ENCODE measurements around the gene TMEM132A.
"Not testable (repeated sequence)": the region's sequence is repeated elsewhere in the genome, so short reads cannot be mapped to it uniquely, and the experiment has no call there.

The TMEM132A gene

DNA sequence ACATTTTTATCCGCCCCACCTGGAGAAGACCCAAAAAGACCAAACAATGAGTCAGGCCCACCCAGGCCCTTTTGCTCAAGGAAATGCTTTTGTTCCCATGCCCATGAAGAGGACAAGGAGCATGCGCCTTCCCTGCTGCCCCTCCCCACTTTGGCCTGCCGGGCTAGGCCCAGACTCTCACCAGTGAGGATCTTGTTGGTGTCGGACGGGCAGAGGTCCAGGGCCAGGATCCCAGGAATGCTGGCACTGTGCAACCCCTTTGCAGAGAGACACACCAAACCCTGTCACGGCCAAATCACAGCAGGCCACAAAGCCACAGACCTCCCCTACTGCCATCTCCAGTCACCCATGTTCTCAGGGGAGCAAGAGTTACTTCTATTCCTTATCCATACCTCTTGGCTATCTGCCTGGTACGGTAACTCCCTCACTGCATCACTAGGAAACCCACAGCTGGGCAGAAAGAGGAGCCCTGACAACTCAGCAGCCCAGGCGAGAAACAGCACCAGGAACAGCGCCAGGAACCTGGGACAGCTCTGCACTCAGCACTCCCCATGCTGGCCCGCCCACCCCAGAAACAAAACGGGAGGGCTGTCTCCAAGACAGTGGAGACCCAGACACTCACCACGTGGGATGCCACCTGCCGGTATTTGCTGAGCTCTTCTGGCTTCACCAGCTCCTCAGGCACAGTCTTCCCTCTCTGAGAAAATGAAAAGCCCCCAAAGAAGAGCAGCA lies 23.4 kb upstream of the TMEM132A start:
- no peak for DNase-seq (ENCODE audit: low read depth, low spot score)
- Histone ChIP-seq H3K36me3 (ENCODE audit: insufficient read depth, low read length) (peaks cover 84% of the 10 kb centered on the region), H3K9ac (ENCODE audit: insufficient read length) (no peak overlapping the region), H3K4me3 (no peak overlapping the region), H3K9me3 (ENCODE audit: low read depth, low read length) (no peaks in the 10 kb centered on the region), H3K27ac (peak overlapping the region; percentile 61; the same call in 1 of the 2 replicates)
- no peak for TF ChIP-seq FOXP2 (optimal IDR thresholded peaks at IDR 0.05; ENCODE audit: control extremely low read depth, extremely low read length, insufficient read depth)

DNA sequence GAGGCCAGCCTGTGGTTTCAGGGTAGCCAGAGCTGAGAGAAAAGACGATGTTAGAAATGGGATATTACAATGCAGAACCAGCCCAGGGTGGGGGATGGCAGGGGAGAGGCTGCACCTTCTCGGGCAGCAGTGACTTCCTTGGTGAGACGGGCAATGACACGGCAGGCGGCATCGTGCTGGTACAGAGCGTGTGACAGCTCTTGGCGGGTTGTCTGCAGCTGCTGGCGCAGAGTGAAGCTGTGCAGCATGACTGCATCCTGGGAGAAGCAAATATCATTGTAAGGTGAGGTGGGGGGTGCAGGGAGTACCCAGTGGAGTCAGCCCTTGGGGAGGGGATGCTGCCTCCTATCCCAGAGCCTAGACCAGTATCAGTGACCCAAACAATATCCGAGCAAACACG lies 21.6 kb upstream of the TMEM132A start:
- no peaks in the 10 kb centered on the region for H3K9me3 ChIP-seq (ENCODE audit: low read depth, low read length)
- no peak overlapping the region for H3K27ac ChIP-seq
- H3K4me3 ChIP-seq, result no peak overlapping the region
- H3K36me3 ChIP-seq (ENCODE audit: insufficient read depth, low read length), result peaks cover 67% of the 10 kb centered on the region
- no peak for DNase-seq (ENCODE audit: low read depth, low spot score)
- no peak for TF ChIP-seq EZH2 (IDR thresholded peaks at IDR 0.05)
- TF ChIP-seq POLR2AphosphoS5 (IDR thresholded peaks at IDR 0.05; ENCODE audit: borderline replicate concordance, low read depth, low read length), result no peak
- TF ChIP-seq FOXP2 (optimal IDR thresholded peaks at IDR 0.05; ENCODE audit: control extremely low read depth, extremely low read length, insufficient read depth), result no peak
- no peak overlapping the region for H3K9ac ChIP-seq (ENCODE audit: insufficient read length)

DNA sequence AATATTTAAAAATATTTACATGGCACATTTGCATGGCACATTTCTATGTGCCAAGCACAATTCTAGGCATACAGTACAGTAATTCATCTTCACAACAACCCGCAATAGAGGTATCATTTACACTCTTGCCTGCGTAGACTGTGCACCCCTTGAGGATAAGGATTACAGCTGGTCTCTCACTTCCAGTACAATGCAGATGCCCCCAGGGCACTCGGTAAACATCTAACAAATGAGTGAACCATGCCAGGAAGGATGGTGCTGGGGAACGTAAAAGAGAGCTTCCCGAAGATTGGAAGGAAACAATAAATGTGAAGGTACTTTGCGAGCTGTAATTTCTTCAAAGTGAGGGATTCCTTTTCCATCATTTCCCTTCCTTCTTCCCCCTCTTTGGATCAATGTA lies 19.2 kb upstream of the TMEM132A start:
- H3K27ac ChIP-seq, result no peak overlapping the region
- H3K9me3 ChIP-seq (ENCODE audit: low read depth, low read length), result no peaks in the 10 kb centered on the region
- TF ChIP-seq FOXP2 (optimal IDR thresholded peaks at IDR 0.05; ENCODE audit: control extremely low read depth, extremely low read length, insufficient read depth) (no peak), EZH2 (IDR thresholded peaks at IDR 0.05) (no peak), POLR2AphosphoS5 (IDR thresholded peaks at IDR 0.05; ENCODE audit: borderline replicate concordance, low read depth, low read length) (no peak)
- H3K9ac ChIP-seq (ENCODE audit: insufficient read length), result peak overlapping the region; percentile 99
- H3K36me3 ChIP-seq (ENCODE audit: insufficient read depth, low read length), result peaks cover 43% of the 10 kb centered on the region
- DNase-seq (ENCODE audit: low read depth, low spot score), result no peak
- peak overlapping the region; percentile 92 for H3K4me3 ChIP-seq

DNA sequence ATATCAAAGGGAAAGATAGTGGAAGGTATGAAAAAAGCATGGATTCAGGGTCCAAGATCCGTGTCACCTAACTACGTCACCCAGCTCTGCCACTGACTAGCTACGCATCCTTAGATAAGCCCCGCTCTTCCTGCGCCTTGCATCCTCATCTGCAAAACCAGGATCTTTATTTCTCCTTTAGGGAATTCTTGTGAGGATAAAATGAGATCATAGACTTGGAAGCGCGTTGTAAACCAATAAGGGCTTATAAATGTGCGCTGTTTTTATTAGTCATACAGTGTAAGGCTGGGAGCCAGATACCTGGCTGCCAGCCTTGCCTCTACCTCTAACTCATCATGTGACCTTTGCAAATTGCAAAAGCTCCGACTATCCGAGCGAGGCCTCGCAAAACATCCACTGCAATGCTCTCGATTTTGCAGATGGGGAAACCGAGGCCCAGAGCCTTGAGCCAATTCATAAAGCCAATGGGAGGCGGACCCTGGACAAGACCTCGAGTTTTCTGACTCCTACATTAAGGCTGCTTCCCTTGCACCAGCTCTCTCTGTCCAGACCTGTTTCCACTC lies 18.6 kb upstream of the TMEM132A start:
- TF ChIP-seq EZH2 (IDR thresholded peaks at IDR 0.05) (no peak), POLR2AphosphoS5 (IDR thresholded peaks at IDR 0.05; ENCODE audit: borderline replicate concordance, low read depth, low read length) (no peak)
- Histone ChIP-seq H3K27ac (peak overlapping the region; percentile 93), H3K9ac (ENCODE audit: insufficient read length) (peak overlapping the region; percentile 99)

DNA sequence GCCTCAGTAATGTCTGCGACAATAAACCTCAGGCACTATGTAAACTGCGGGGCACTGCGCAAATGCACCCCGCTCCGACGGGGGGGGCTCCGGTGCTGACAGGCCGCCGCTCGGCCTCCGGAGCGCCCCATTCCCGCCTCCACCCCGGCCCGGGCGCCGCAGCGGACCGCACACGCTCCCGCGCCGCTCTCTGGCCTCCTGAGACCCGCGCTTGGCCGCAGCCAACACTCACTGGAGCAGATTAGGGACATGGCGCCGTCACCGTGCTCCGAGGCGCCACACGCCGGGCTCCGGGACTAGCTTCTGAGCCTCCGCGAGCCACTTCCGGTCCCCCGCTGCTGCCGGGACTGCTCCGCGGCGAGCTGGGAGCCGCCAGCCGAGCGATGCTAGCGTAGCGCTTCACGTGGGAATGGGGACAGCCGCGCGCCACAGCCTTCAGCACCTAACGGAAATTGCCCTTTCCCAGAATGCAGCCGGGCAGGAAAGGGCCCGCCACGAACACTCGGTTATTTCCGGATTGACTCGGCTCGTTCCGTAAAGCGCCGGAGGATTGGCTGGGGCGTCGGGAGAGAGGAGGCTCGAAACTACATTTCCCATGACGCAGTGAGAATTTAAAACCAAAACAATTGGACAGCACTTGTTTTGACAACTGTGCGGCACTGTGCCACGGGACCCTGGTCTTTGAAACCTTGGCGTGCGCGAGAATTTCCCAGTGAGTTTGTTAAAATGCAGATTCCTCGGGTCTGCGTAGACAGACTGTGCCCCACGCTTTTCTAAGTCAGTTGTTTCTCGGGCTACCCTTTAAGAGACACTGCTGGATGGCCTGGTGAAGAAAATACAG lies 17.9 kb upstream of the TMEM132A start, which contains the start of gene PRPF19:
Gene PRPF19 (minus strand): TSS at position 454 of the 841 bp plus-strand sequence. CDS start 203 bp downstream, at position 251.
- TF ChIP-seq POLR2AphosphoS5 (IDR thresholded peaks at IDR 0.05; ENCODE audit: borderline replicate concordance, low read depth, low read length), result peak; percentile 96
- TF ChIP-seq FOXP2 (optimal IDR thresholded peaks at IDR 0.05; ENCODE audit: control extremely low read depth, extremely low read length, insufficient read depth), result no peak
- TF ChIP-seq EZH2 (IDR thresholded peaks at IDR 0.05), result no peak
- H3K36me3 ChIP-seq (ENCODE audit: insufficient read depth, low read length), result peaks cover 31% of the 10 kb centered on the region
- peak; percentile 90 for DNase-seq (ENCODE audit: low read depth, low spot score)
- H3K9ac ChIP-seq (ENCODE audit: insufficient read length), result peak within 1 kb of the TSS; percentile 99
- peak within 1 kb of the TSS; percentile 93 for H3K27ac ChIP-seq
- H3K9me3 ChIP-seq (ENCODE audit: low read depth, low read length), result no peaks in the 10 kb centered on the region
- peak within 1 kb of the TSS; percentile 92 for H3K4me3 ChIP-seq

More for the DNA sequence above, 18.6 kb upstream of the TMEM132A start:
- H3K36me3 ChIP-seq (ENCODE audit: insufficient read depth, low read length), result peaks cover 37% of the 10 kb centered on the region
- no peaks in the 10 kb centered on the region for H3K9me3 ChIP-seq (ENCODE audit: low read depth, low read length)
- peak overlapping the region; percentile 92 for H3K4me3 ChIP-seq
- DNase-seq (ENCODE audit: low read depth, low spot score), result no peak

DNA sequence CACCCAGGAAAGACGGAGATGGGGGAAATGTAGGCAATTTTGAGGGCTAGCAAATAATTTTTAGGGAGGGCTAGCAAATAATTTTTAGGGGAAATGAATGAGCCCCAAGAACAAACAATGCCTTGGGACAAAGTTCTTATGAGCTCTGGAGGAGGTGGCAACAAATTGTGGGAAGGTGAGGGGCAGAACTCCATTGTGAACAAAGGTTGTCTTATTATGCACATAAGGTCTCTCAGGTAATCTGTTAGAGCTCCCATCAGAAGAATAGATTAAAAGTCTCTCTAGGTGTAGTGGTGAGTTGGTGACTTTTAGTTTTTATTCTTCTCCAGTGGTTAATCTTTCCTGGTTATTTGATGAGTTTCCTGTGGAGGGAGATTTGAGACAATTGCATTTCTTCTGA lies 15.5 kb upstream of the TMEM132A start:
- TF ChIP-seq POLR2AphosphoS5 (IDR thresholded peaks at IDR 0.05; ENCODE audit: borderline replicate concordance, low read depth, low read length) (no peak), FOXP2 (optimal IDR thresholded peaks at IDR 0.05; ENCODE audit: control extremely low read depth, extremely low read length, insufficient read depth) (no peak), EZH2 (IDR thresholded peaks at IDR 0.05) (no peak)
- peaks cover 6% of the 10 kb centered on the region; the same call in 1 of the 2 replicates for H3K36me3 ChIP-seq (ENCODE audit: insufficient read depth, low read length)
- no peak overlapping the region for H3K27ac ChIP-seq
- H3K9ac ChIP-seq (ENCODE audit: insufficient read length), result no peak overlapping the region
- no peaks in the 10 kb centered on the region for H3K9me3 ChIP-seq (ENCODE audit: low read depth, low read length)
- DNase-seq (ENCODE audit: low read depth, low spot score), result no peak
- H3K4me3 ChIP-seq, result no peak overlapping the region

DNA sequence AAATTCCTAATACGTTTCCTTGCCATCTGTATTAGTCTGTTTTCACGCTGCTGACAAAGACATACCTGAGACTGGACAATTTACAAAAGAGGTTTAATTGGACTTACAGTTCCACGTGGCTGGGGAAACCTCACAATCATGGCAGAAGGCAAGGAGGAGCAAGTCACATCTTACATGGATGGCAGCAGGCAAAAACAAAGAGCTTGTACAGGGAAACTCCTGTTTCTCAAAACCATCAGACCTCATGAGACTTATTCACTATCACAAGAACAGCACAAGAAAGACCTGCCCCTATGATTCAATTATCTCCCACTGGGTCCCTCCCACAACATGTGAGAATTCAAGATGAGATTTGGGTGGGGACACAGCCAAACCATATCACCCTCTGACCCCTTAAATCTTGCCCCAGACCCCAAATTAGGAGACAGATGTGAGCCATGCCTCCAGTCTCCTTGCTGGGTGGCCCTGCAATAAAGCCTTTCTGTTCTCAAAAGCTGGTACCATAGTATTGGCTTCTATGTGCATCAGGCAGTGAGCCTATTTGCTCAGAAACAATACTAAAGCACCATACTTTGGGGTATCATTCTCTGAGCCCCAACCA lies 14.5 kb upstream of the TMEM132A start:
- not testable (repeated sequence) for H3K4me3 ChIP-seq; H3K9ac ChIP-seq (ENCODE audit: insufficient read length); H3K27ac ChIP-seq; DNase-seq (ENCODE audit: low read depth, low spot score); H3K36me3 ChIP-seq (ENCODE audit: insufficient read depth, low read length); H3K9me3 ChIP-seq (ENCODE audit: low read depth, low read length)

DNA sequence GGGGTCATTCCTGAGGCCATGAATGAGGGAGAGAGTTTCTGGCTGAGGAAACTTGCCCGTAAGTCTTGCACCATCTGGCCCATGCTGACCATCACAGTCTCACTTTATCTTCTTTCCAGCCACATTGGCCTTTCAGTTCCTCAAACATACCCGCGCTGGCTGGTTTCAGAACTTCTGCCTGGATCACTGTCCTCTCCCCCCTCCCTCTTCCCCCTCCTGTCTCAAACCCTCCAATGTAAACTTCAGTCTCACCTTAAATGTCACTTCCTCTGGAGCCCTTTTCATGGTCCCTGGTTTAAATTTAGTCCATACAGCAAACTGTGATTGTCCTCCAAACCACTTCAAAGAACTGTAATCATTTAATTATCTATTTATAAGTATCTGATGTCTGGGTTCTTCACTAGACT lies 14.0 kb upstream of the TMEM132A start:
- no peak for DNase-seq (ENCODE audit: low read depth, low spot score)
- Histone ChIP-seq H3K4me3 (no peak overlapping the region), H3K9ac (ENCODE audit: insufficient read length) (no peak overlapping the region), H3K27ac (no peak overlapping the region), H3K36me3 (ENCODE audit: insufficient read depth, low read length) (no peaks in the 10 kb centered on the region), H3K9me3 (ENCODE audit: low read depth, low read length) (no peaks in the 10 kb centered on the region)
- TF ChIP-seq FOXP2 (optimal IDR thresholded peaks at IDR 0.05; ENCODE audit: control extremely low read depth, extremely low read length, insufficient read depth) (no peak), POLR2AphosphoS5 (IDR thresholded peaks at IDR 0.05; ENCODE audit: borderline replicate concordance, low read depth, low read length) (no peak), EZH2 (IDR thresholded peaks at IDR 0.05) (no peak)

Data from SK-N-MC (cell line).